Omental fat pad (tissue), 4 donors: ENCODE measurements around the gene GINS3. TPM values are rescaled to one million over a fixed set of nuclear protein-coding genes. Genes with fewer than 3 reads are reported as not detected.

Source experiments
- ATAC-seq: fragments of 150-250 bp; one replicate; pipeline ENCODE4 v1.9.1; 2016; ENCODE audit warnings: mild to moderate bottlenecking, moderate library complexity; ENCODE audit not compliant: low FRiP score
- DNase-seq: peaks from one replicate; pipeline ENCODE4 v3.0.0-alpha.2; 2019; ENCODE audit warnings: low spot score
- CTCF ChIP-seq, 3 donors: fragments of 450-650 bp; IDR thresholded peaks; one replicate each; pipeline ENCODE4 v1.5.1; 2016 to 2017; ENCODE audit warnings: antibody characterized with exemption in 3 of 3, mild to moderate bottlenecking in 3 of 3, moderate library complexity in 2 of 3
- total RNA-seq, 4 donors: library from RNA; depleted of rRNA; stranded (reverse); fragments of >200 nt; gene quantifications; one replicate each; pipeline ENCODE4 v1.1.0, GENCODE V29; 2016

Gene GINS3
- total RNA-seq, 4 donors from 2014 or later = 5.3 to 7.4 (median 6.5) TPM

DNA sequence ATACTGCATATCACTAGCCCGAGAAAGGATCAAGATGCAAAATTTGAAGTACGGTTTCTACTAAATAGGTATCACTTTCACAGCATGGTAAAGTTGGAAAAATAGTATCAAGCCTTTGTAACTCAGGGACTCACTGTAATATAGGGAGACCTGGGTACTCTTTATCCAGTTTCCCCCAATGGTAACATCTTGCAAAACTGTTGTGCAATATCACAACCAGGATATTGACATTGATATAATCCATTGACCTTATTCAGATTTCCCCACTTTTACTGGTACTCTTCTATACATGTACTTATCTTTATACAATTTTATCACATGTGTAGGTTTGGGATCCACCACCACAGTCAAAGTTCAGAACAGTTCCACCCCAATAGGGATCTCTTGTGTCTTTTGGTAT, 20.4 kb upstream of the GINS3 start:
- no peak for ATAC-seq
- no peak for TF ChIP-seq CTCF (IDR thresholded peaks at IDR 0.05)

GRCh38 chr16:58375386-58375785, 16.9 kb upstream of the GINS3 start:
- DNase-seq (no peak), ATAC-seq (no peak)
- no peak for TF ChIP-seq CTCF (IDR thresholded peaks at IDR 0.05)

More for the DNA sequence above, 20.4 kb upstream of the GINS3 start:
- no peak for DNase-seq

GRCh38 chr16:58377932-58378331, 14.3 kb upstream of the GINS3 start:
- no peak for DNase-seq
- no peak for TF ChIP-seq CTCF (IDR thresholded peaks at IDR 0.05)
- ATAC-seq = no peak

DNA sequence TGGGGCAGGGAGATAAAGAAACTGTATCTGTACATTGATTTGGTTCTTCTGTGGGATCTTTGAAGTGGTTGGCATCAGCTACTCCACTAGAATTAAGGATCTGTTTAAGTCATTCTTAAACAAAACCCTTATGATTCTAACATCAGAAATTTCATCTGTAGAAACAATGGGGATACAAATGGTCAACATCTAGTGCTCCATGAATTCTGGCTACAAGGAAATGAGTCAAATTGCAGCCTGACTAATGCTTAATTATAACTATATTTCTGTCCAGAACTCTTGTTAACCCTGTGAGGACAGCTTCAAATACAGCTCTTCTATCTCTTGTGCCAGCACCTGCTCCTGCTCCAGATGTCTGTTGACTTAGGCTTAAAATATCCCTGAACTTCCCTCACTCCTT, 13.9 kb upstream of the GINS3 start:
- DNase-seq = no peak
- no peak for ATAC-seq
- no peak for TF ChIP-seq CTCF (IDR thresholded peaks at IDR 0.05)

DNA sequence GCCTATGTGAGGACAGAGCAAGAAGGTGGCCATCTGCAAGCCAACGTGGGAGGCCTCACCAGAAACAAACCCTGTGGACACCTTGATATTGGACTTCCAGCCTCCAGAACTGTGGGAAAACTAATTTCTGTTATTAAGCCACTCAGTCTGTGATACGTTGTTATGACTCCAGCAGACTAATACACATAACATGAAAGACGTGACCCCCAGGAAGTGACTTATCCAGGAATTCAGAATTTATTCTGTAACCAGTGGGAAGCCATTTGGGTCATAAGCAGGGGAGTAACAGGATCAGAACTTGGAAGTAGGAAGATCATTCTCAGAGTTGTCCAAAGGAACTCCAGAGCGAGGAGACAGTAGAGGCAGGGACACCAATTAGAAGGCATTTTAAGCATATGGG, 12.5 kb upstream of the GINS3 start:
- ATAC-seq = no peak
- no peak for TF ChIP-seq CTCF (IDR thresholded peaks at IDR 0.05)
- no peak for DNase-seq

DNA sequence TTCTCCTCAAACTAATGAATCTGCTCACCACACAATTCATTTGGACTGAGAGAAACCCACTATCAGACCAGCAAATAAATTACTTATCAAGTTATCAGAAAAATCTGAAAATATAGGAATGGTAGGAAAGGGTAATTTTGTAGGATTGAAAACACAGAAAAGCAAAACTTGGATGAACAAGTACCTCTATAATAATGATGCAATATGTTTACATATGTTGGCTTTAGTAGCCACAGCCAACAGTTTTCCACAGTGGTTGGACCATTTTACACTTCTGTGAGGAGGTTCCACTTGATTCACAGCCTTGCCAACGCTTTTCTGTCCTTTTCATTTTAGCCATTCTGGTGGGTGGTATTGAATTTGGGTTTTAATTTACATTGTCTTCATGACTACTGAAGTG, 10.6 kb upstream of the GINS3 start:
- DNase-seq = no peak
- no peak for TF ChIP-seq CTCF (IDR thresholded peaks at IDR 0.05)
- ATAC-seq = no peak

GRCh38 chr16:58384437-58385055, 7.7 kb upstream of the GINS3 start:
- no peak for TF ChIP-seq CTCF (IDR thresholded peaks at IDR 0.05)
- DNase-seq = no peak
- ATAC-seq = no peak
